Mesenchymal stem cell (in vitro differentiated cells and primary cell): ENCODE data around the gene MANF.

Experiments
- DNase-seq: peaks from one replicate; pipeline ENCODE4 v3.0.0-alpha.2; 2013
- H2AFZ ChIP-seq: one replicate; pipeline ENCODE4 v1.6.1; 2013; ENCODE audit warnings: low read depth, mild to moderate bottlenecking, control low read depth, inconsistent platforms, low read length, moderate library complexity
- H2AK5ac ChIP-seq: 2 replicates; pipeline ENCODE4 v1.6.1; 2013; ENCODE audit warnings: low read length, moderate library complexity, mild to moderate bottlenecking, inconsistent platforms; ENCODE audit not compliant: severe bottlenecking
- H2BK120ac ChIP-seq: one replicate; pipeline ENCODE4 v1.6.1; 2013; ENCODE audit warnings: low read depth, mild to moderate bottlenecking, inconsistent platforms, low read length, moderate library complexity
- H2BK12ac ChIP-seq, 2 experiments: one replicate each; pipeline ENCODE4 v1.6.1; 2013; ENCODE audit warnings: inconsistent platforms in 2 of 2, low read length in 2 of 2, mild to moderate bottlenecking in 2 of 2, moderate library complexity in 2 of 2, control low read depth in 1 of 2
- H2BK15ac ChIP-seq: one replicate; pipeline ENCODE4 v1.6.1; 2013; ENCODE audit warnings: mild to moderate bottlenecking, low read depth, inconsistent platforms; ENCODE audit not compliant: poor library complexity, severe bottlenecking
- H2BK5ac ChIP-seq: 2 replicates; pipeline ENCODE4 v1.6.1; 2013; ENCODE audit warnings: low read depth, mild to moderate bottlenecking, low read length, control low read depth, inconsistent platforms; ENCODE audit not compliant: poor library complexity, severe bottlenecking
- H3K14ac ChIP-seq, 2 experiments: one replicate each; pipeline ENCODE4 v1.6.1; 2013; ENCODE audit warnings: inconsistent platforms in 2 of 2, low read length in 2 of 2, control low read depth in 1 of 2, mild to moderate bottlenecking in 1 of 2, moderate library complexity in 1 of 2
- H3K18ac ChIP-seq, 2 experiments: one replicate each; pipeline ENCODE4 v1.6.1; 2013; ENCODE audit warnings: inconsistent platforms in 2 of 2, low read length in 2 of 2, control low read depth in 1 of 2, low read depth in 1 of 2, mild to moderate bottlenecking in 1 of 2
- H3K23ac ChIP-seq, 2 experiments: one replicate each; pipeline ENCODE4 v1.6.1; 2013; ENCODE audit warnings: inconsistent platforms in 2 of 2, low read length in 2 of 2, mild to moderate bottlenecking in 2 of 2, moderate library complexity in 2 of 2, control low read depth in 1 of 2
- H3K27ac ChIP-seq: 2 replicates; pipeline ENCODE4 v1.5.1; 2013; ENCODE audit warnings: mild to moderate bottlenecking, moderate library complexity, low read length, control low read depth, inconsistent platforms; ENCODE audit not compliant: poor library complexity, severe bottlenecking
- H3K27me3 ChIP-seq, 2 experiments: 2 replicates each; pipeline versions ENCODE4 v1.6.1 to v1.7.0; 2013; ENCODE audit warnings: low read length in 2 of 2, mild to moderate bottlenecking in 2 of 2, moderate library complexity in 2 of 2, control low read depth in 1 of 2, inconsistent platforms in 1 of 2; ENCODE audit not compliant: control insufficient read depth in 1 of 2, insufficient read depth in 1 of 2
- H3K36me3 ChIP-seq, 2 experiments: 2 replicates each; pipeline versions ENCODE4 v1.6.1 to v1.7.0; 2013; ENCODE audit warnings: low read length in 2 of 2, control low read depth in 1 of 2, inconsistent platforms in 1 of 2, low read depth in 1 of 2, mild to moderate bottlenecking in 1 of 2; ENCODE audit not compliant: insufficient read depth in 2 of 2, control insufficient read depth in 1 of 2
- H3K4ac ChIP-seq, 2 experiments: one replicate each; pipeline ENCODE4 v1.6.1; 2013; ENCODE audit warnings: inconsistent platforms in 2 of 2, low read length in 2 of 2, mild to moderate bottlenecking in 2 of 2, moderate library complexity in 2 of 2, control low read depth in 1 of 2, low read depth in 1 of 2
- H3K4me1 ChIP-seq: 2 replicates; pipeline ENCODE4 v1.6.1; 2013; ENCODE audit warnings: low read depth, low read length, control low read depth; ENCODE audit not compliant: control insufficient read depth, insufficient read depth
- H3K4me2 ChIP-seq: 2 replicates; pipeline ENCODE4 v1.6.1; 2013; ENCODE audit warnings: low read length, mild to moderate bottlenecking, inconsistent platforms; ENCODE audit not compliant: poor library complexity, severe bottlenecking
- H3K4me3 ChIP-seq, 2 experiments: 2 replicates each; pipeline versions ENCODE4 v1.5.1 to v1.7.0; 2013; ENCODE audit warnings: low read length in 2 of 2, mild to moderate bottlenecking in 2 of 2, control low read depth in 1 of 2, low read depth in 1 of 2; ENCODE audit not compliant: insufficient read depth in 1 of 2
- H3K79me1 ChIP-seq: replicated peaks from 2 replicates; pipeline ENCODE4 v1.6.1; 2013; ENCODE audit warnings: mild to moderate bottlenecking, control low read depth, low read length, inconsistent platforms; ENCODE audit not compliant: poor library complexity, severe bottlenecking
- H3K9ac ChIP-seq: 2 replicates; pipeline ENCODE4 v1.7.0; 2013; ENCODE audit warnings: mild to moderate bottlenecking, low read length, moderate library complexity
- H3K9me3 ChIP-seq: 2 replicates; pipeline ENCODE4 v1.7.0; 2013; ENCODE audit warnings: mild to moderate bottlenecking, low read length; ENCODE audit not compliant: control insufficient read depth
- H4K8ac ChIP-seq: one replicate; pipeline ENCODE4 v1.6.1; 2013; ENCODE audit warnings: inconsistent platforms, mild to moderate bottlenecking, low read length, moderate library complexity
- H4K91ac ChIP-seq: one replicate; pipeline ENCODE4 v1.6.1; 2013; ENCODE audit warnings: mild to moderate bottlenecking, low read length, inconsistent platforms
- WGBS: methylation state at CpG from one replicate; pipeline ENCODE4 v1.1.7; 2013; ENCODE audit warnings: mixed read lengths; 5-methylcytosine and 5-hydroxymethylcytosine counted together

The MANF gene

GRCh38 chr3:51373658-51374421, 11.3 kb upstream of the MANF start:
- 89% methylated on average over 5 of the region's 5 CpGs for WGBS
- Histone ChIP-seq H4K91ac (no peak overlapping the region), H3K79me1 (no peaks in the 10 kb centered on the region), H3K9me3 (no peaks in the 10 kb centered on the region), H4K8ac (no peak overlapping the region), H3K4me2 (no peak overlapping the region), H3K14ac (no peak overlapping the region), H3K27ac (no peak overlapping the region), H3K9ac (no peak overlapping the region), H2BK12ac (no peak overlapping the region), H2BK15ac (no peak overlapping the region), H2AK5ac (no peak overlapping the region), H3K23ac (no peak overlapping the region), H2AFZ (no peak overlapping the region), H3K4ac (no peak overlapping the region), H3K27me3 (peaks cover 0 to 10% of the 10 kb centered on the region in 2 experiments), H3K4me3 (no peak overlapping the region), H2BK120ac (no peak overlapping the region), H3K4me1 (no peaks in the 10 kb centered on the region), H3K36me3 (no peaks in the 10 kb centered on the region), H2BK5ac (no peak overlapping the region), H3K18ac (no peak overlapping the region)
- no peak for DNase-seq

GRCh38 chr3:51374456-51374855, 10.6 kb upstream of the MANF start:
- Histone ChIP-seq H2BK12ac (no peak overlapping the region), H2AFZ (no peak overlapping the region), H3K14ac (no peak overlapping the region), H2AK5ac (no peak overlapping the region), H3K79me1 (no peaks in the 10 kb centered on the region), H3K27me3 (peaks cover 0 to 9% of the 10 kb centered on the region in 2 experiments), H3K4ac (no peak overlapping the region), H2BK15ac (no peak overlapping the region), H3K23ac (no peak overlapping the region), H3K9me3 (no peaks in the 10 kb centered on the region), H4K91ac (no peak overlapping the region), H3K4me2 (no peak overlapping the region), H3K4me3 (no peak overlapping the region), H3K9ac (no peak overlapping the region), H3K18ac (no peak overlapping the region), H2BK120ac (no peak overlapping the region), H3K4me1 (no peaks in the 10 kb centered on the region), H3K36me3 (no peaks in the 10 kb centered on the region), H3K27ac (no peak overlapping the region), H4K8ac (no peak overlapping the region), H2BK5ac (no peak overlapping the region)
- 95% methylated on average over 11 of the region's 11 CpGs for WGBS
- DNase-seq, result no peak

DNA sequence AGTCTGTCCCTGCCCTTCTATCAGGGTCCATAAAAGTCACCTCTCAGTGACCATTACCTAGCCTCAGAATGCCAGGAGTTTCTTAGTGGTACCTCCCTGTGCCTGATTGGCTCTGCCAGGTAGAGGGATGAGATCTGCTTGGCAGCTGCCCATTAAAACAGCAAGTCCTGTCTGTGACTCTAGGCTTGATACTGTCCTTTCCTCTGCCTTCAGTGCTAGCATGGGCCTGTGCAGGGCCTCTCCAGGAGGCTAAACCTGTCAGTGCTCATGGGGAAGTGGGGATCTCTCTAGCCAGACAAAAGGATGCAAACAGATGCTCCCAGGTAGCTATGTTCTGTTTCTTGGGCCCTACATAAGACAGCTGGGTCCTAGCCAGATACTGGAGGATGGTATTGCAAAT, 10.0 kb upstream of the MANF start:
- no peaks in the 10 kb centered on the region for H3K79me1 ChIP-seq
- no peak overlapping the region for H3K27ac ChIP-seq
- no peak overlapping the region for H3K18ac ChIP-seq
- no peaks in the 10 kb centered on the region for H3K36me3 ChIP-seq
- no peak overlapping the region for H2BK5ac ChIP-seq
- H3K14ac ChIP-seq, result no peak overlapping the region
- H2BK12ac ChIP-seq, result no peak overlapping the region
- H2BK15ac ChIP-seq, result no peak overlapping the region
- no peak overlapping the region for H3K4me3 ChIP-seq
- no peaks in the 10 kb centered on the region for H3K4me1 ChIP-seq
- no peak for DNase-seq
- H2AK5ac ChIP-seq, result no peak overlapping the region
- H3K4me2 ChIP-seq, result no peak overlapping the region
- no peak overlapping the region for H2AFZ ChIP-seq
- no peaks in the 10 kb centered on the region for H3K9me3 ChIP-seq
- H4K8ac ChIP-seq, result no peak overlapping the region
- H3K4ac ChIP-seq, result no peak overlapping the region
- no peak overlapping the region for H3K23ac ChIP-seq
- peaks cover 0 to 3% of the 10 kb centered on the region in 2 experiments for H3K27me3 ChIP-seq
- H4K91ac ChIP-seq, result no peak overlapping the region
- no peak overlapping the region for H2BK120ac ChIP-seq
- no peak overlapping the region for H3K9ac ChIP-seq

DNA sequence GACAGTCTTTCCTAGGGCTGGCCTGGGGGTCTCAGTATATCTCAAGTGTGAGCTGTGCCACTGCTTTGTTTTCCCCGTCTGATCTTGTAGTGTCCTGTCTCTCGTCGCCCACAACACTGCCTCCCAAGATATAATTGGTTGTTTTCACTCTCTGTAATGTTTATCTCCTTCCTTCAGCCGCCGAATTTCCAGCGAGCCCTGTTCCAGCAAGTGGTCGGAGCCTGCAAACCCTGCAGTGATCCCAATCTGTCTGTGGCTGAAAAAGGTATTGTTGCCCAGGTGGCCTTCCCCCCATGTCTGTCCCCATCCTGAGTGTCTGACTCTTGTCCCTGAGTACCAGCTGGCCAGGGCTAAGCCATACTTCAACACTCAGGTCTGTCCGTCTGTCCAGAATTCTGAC, 9.5 kb upstream of the MANF start:
- Histone ChIP-seq H3K4me1 (no peaks in the 10 kb centered on the region), H3K9ac (no peak overlapping the region), H2BK120ac (no peak overlapping the region), H2BK12ac (no peak overlapping the region), H3K14ac (no peak overlapping the region), H3K18ac (no peak overlapping the region), H4K8ac (no peak overlapping the region), H3K4me3 (no peak overlapping the region), H3K23ac (no peak overlapping the region), H2AK5ac (no peak overlapping the region), H4K91ac (no peak overlapping the region), H2AFZ (no peak overlapping the region), H2BK5ac (no peak overlapping the region), H3K79me1 (no peaks in the 10 kb centered on the region), H3K4me2 (no peak overlapping the region), H3K36me3 (no peaks in the 10 kb centered on the region), H3K27me3 (peaks cover 0 to 3% of the 10 kb centered on the region in 2 experiments), H3K27ac (no peak overlapping the region), H2BK15ac (no peak overlapping the region), H3K4ac (no peak overlapping the region), H3K9me3 (no peaks in the 10 kb centered on the region)
- DNase-seq, result no peak
- 87% methylated on average over 8 of the region's 8 CpGs for WGBS
